Prostate gland (tissue), 2 donors: ENCODE data around the gene TGM1. TPM values are rescaled to one million over a fixed set of nuclear protein-coding genes. Genes with fewer than 3 reads are reported as not detected.

Source experiments
- DNase-seq: peaks from one replicate; pipeline ENCODE4 v3.0.0-alpha.2; 2019; ENCODE audit warnings: low spot score
- H3K27ac ChIP-seq, 2 donors: fragments of 200-600 bp; sonication (generic); 2 replicates each; pipeline ENCODE4 v1.5.1; 2017 to 2019
- H3K27me3 ChIP-seq: fragments of 200-600 bp; sonication (generic); replicated peaks from 2 replicates; pipeline ENCODE4 v1.5.1; 2019; ENCODE audit not compliant: insufficient read depth
- H3K36me3 ChIP-seq, 2 donors: fragments of 200-600 bp; sonication (generic); 1 replicate in 1 of 2; 2 replicates in 1 of 2; pipeline versions ENCODE4 v1.5.1 to v1.8.1; 2017 to 2019
- H3K4me1 ChIP-seq: fragments of 200-600 bp; sonication (generic); replicated peaks from 2 replicates; pipeline ENCODE4 v1.5.1; 2019
- H3K4me3 ChIP-seq, 2 donors: fragments of 200-600 bp; sonication (generic); 2 replicates each; pipeline ENCODE4 v1.5.1; 2017 to 2019
- H3K9me3 ChIP-seq: fragments of 200-600 bp; sonication (generic); 2 replicates; pipeline ENCODE4 v1.5.1; 2017
- POLR2A ChIP-seq: fragments of 450-650 bp; IDR thresholded peaks from one replicate; pipeline ENCODE4 v1.6.1; 2016; ENCODE audit warnings: antibody characterized with exemption, mild to moderate bottlenecking
- POLR2AphosphoS5 ChIP-seq: sonication (generic); formaldehyde crosslinking; IDR thresholded peaks from one replicate; pipeline ENCODE4 v1.6.1; 2017; ENCODE audit warnings: antibody characterized with exemption
- WGBS: methylation state at CpG from one replicate; pipeline ENCODE4 v1.1.5; 2018; 5-methylcytosine and 5-hydroxymethylcytosine counted together
- intact Hi-C: fragments of 100-400 bp; cut with DNase I; formaldehyde crosslinking; loops from one replicate; pipeline ENCODE4 v1.14.2; 2022
- total RNA-seq, 2 donors: library from RNA; depleted of rRNA; stranded (reverse); fragments of >200 nt; gene quantifications; one replicate each; pipeline ENCODE4 v1.1.0, GENCODE V29; 2016
- TF ChIP-seq, protein P1 (sequence below), 4 experiments: fragments of 200-600 bp in 2 of 4; fragments of 450-650 bp in 2 of 4; sonication (generic) in 2 of 4; IDR thresholded peaks; 1 replicate in 3 of 4; 2 replicates in 1 of 4; pipeline ENCODE4 v1.5.1; 2016 to 2019; ENCODE audit warnings: antibody characterized with exemption in 4 of 4, mild to moderate bottlenecking in 2 of 4, moderate library complexity in 2 of 4

The TGM1 gene
- total RNA-seq, 2 donors from 2014 or later = 6.6 to 11.4 TPM

GRCh38 chr14:24277071-24277470, 14.1 kb upstream of the TGM1 start:
- Histone ChIP-seq H3K27me3 (no peaks in the 10 kb centered on the region), H3K9me3 (no peaks in the 10 kb centered on the region), H3K4me1 (no peaks in the 10 kb centered on the region), H3K36me3 (no peaks in the 10 kb centered on the region), H3K4me3 (no peak overlapping the region), H3K27ac (no peak overlapping the region)
- DNase-seq = no peak
- intact Hi-C loops = no loop called here
- 92% methylated on average over 6 of the region's 6 CpGs for WGBS
- TF ChIP-seq, protein P1, sequence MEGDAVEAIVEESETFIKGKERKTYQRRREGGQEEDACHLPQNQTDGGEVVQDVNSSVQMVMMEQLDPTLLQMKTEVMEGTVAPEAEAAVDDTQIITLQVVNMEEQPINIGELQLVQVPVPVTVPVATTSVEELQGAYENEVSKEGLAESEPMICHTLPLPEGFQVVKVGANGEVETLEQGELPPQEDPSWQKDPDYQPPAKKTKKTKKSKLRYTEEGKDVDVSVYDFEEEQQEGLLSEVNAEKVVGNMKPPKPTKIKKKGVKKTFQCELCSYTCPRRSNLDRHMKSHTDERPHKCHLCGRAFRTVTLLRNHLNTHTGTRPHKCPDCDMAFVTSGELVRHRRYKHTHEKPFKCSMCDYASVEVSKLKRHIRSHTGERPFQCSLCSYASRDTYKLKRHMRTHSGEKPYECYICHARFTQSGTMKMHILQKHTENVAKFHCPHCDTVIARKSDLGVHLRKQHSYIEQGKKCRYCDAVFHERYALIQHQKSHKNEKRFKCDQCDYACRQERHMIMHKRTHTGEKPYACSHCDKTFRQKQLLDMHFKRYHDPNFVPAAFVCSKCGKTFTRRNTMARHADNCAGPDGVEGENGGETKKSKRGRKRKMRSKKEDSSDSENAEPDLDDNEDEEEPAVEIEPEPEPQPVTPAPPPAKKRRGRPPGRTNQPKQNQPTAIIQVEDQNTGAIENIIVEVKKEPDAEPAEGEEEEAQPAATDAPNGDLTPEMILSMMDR (IDR thresholded peaks at IDR 0.05) = no peak
- TF ChIP-seq POLR2A = no peak
- TF ChIP-seq POLR2AphosphoS5 = no peak

DNA sequence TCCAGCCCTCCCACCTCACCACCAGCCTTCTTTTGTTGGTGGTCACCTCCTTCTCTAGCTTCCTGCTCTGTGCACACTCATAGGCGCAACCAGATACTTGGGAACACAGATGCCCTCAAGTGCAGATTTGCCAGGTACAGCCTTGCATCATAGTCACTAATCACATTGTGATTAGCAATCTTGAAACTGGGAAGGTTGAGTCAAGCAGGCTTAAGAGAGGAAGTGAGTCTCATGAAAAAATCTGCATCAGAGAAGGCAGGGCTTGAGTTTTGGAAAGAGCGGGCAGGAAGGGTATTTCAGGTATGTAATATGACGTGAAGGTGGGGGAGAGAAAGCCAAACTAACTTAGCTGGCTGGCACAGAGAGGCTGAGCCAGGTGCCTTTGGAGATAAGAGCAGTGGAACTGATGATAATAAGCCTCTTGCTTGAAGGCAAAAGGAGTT, 11.1 kb upstream of the TGM1 start:
- Histone ChIP-seq H3K27me3 (no peaks in the 10 kb centered on the region), H3K4me1 (no peaks in the 10 kb centered on the region), H3K27ac (no peak overlapping the region), H3K4me3 (no peak overlapping the region), H3K36me3 (no peaks in the 10 kb centered on the region), H3K9me3 (no peaks in the 10 kb centered on the region)
- TF ChIP-seq POLR2A = peak; percentile 31
- TF ChIP-seq, protein P1 (IDR thresholded peaks at IDR 0.05) = no peak
- peak; percentile 4 for TF ChIP-seq POLR2AphosphoS5
- no peak for DNase-seq
- WGBS = 75% methylated on average over 3 of the region's 3 CpGs
- intact Hi-C loops = no loop called here

GRCh38 chr14:24273422-24273998, 10.5 kb upstream of the TGM1 start:
- 91% methylated on average over 3 of the region's 3 CpGs for WGBS

DNA sequence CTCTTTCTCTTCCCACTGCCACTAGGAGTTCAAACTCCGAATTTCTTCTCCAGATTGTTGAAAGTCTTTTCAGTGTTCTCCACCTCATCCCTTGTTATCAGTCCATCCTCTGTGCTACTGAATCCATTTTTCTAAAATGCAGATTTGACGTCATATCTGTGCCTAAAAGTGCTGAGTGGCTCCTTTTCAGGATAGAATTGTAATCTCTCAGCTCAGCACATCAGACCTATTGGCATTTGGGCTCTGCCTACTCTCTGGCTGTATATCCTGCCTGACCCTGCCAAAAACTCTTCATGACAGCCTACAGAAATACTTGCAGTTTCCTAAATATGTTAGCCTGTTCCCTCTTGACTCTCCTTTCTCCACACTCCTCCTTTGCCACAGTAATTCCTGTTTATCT, 9.5 kb upstream of the TGM1 start:
- no peaks in the 10 kb centered on the region for H3K9me3 ChIP-seq
- no peak for TF ChIP-seq POLR2A
- TF ChIP-seq POLR2AphosphoS5 = no peak
- TF ChIP-seq, protein P1 (IDR thresholded peaks at IDR 0.05) = no peak
- no peak overlapping the region for H3K4me3 ChIP-seq
- no peaks in the 10 kb centered on the region for H3K36me3 ChIP-seq
- no peak for DNase-seq
- WGBS = 88% methylated on average over 2 of the region's 2 CpGs
- no peaks in the 10 kb centered on the region for H3K4me1 ChIP-seq
- H3K27me3 ChIP-seq = no peaks in the 10 kb centered on the region
- intact Hi-C loops = no loop called here
- H3K27ac ChIP-seq = no peak overlapping the region

More at GRCh38 chr14:24273422-24273998, 10.5 kb upstream of the TGM1 start:
- Histone ChIP-seq H3K27ac (no peak overlapping the region), H3K4me1 (no peaks in the 10 kb centered on the region), H3K9me3 (no peaks in the 10 kb centered on the region), H3K4me3 (no peak overlapping the region), H3K27me3 (no peaks in the 10 kb centered on the region), H3K36me3 (no peaks in the 10 kb centered on the region)
- TF ChIP-seq POLR2A (no peak), POLR2AphosphoS5 (no peak)
- TF ChIP-seq, protein P1 (IDR thresholded peaks at IDR 0.05) = no peak
- no peak for DNase-seq
- intact Hi-C loops = no loop called here

GRCh38 chr14:24271834-24272263, 8.9 kb upstream of the TGM1 start:
- Histone ChIP-seq H3K9me3 (no peaks in the 10 kb centered on the region), H3K4me1 (no peaks in the 10 kb centered on the region), H3K36me3 (no peaks in the 10 kb centered on the region), H3K4me3 (peak overlapping the region; percentile 74 to 99), H3K27me3 (no peaks in the 10 kb centered on the region), H3K27ac (peak overlapping the region; percentile 87 to 96)
- no peak for DNase-seq
- TF ChIP-seq POLR2AphosphoS5 = no peak
- TF ChIP-seq, protein P1 (IDR thresholded peaks at IDR 0.05) = no peak
- no peak for TF ChIP-seq POLR2A
- intact Hi-C loops = loop anchor here (1.0 kb wide), 1 partner anchor 27 kb away; the partner anchor contains the start of genes DHRS1 and NOP9
- WGBS = 9% methylated on average over 3 of the region's 3 CpGs
